ENCODE data around the gene UBE2O.

The UBE2O gene

DNA sequence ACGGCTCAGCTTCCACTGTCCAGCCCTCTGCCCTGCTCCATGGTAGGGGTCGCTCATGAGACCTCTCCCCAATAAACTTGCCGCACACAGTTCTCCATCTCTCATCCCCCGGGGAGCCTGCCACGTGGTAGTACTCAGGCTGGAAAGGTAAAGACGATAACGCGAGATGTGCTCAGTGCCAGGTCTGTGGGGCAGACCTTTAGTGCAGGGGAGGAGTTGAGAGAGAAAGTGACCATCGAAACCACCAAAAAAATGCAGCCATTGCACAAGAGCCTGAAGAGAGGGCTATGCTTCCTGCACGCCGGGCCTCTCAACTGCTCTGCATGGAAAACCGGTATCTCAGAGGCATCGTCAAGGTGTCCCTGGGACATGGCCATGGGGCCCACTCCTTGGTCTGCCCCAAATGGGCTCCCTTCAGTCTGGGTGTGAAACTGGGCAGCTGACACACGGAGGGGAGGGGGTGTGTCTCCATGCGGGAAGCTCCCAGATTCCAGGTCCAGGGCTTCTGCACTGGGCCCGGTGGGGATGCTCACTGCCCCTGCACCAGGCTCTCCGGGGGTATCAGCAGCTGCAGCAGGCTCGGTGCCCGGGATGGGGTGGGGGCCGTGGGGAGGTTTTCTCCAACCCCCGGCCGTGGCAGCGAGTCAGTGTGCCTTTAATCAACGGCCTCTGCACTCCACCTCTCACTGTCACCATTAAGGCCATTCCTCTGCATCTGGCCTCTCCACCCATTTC lies 9.8 kb upstream of the UBE2O start:
- no peak for DNase-seq

GRCh38 chr17:76461765-76462555 lies 9.0 kb upstream of the UBE2O start:
- DNase-seq = no peak

DNA sequence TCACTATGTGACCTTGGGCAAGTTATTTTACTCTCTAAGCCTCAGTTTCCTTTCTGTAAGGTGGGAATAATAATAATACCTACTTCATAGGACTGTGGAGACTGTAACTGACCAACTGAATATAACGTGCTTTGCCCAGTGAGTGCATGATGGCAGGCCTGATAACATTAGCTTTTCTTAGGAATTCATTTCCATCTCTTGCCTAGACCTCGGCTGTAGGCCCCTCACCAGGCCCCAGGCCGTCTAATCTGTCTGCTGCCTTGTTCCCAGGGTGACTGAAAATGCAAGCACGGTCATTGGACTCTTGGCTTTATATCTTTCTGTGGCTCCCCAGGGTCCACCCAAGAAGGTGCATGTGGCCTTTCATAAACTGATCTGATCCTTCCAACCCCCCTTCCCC lies 6.7 kb upstream of the UBE2O start:
- DNase-seq = no peak

GRCh38 chr17:76458580-76459490 lies 5.9 kb upstream of the UBE2O start:
- no peak for DNase-seq

- no peak for DNase-seq
These were observed 435 bp upstream of the UBE2O start for GRCh38 chr17:76453431-76453743.

DNA sequence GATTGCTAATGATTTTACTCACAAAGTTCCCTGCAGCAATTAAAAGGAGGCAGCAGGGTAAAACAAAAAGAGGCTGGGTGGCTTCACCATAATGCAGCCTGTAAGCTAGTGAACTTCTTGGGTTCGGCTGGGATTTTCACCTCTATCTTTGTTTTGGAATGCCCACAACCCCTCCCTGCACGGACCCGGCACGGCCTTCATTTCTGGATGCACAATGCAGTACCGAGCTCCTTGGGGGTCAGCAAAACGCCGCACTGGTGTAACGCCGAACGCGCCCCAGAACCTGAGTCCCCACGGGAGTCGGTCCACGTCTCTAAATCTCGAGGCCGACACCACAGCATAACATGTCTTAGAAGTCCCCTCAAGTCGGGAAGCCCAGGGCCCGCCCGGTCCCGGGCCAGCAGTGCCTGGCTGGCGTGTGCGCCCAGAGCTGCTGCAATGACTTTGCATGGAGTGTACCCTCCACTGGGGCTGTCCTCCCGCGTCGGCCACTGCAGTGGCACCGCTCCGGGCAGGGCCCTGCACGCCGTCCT lies 759 bp downstream of the UBE2O start:
- no peak for DNase-seq

DNA sequence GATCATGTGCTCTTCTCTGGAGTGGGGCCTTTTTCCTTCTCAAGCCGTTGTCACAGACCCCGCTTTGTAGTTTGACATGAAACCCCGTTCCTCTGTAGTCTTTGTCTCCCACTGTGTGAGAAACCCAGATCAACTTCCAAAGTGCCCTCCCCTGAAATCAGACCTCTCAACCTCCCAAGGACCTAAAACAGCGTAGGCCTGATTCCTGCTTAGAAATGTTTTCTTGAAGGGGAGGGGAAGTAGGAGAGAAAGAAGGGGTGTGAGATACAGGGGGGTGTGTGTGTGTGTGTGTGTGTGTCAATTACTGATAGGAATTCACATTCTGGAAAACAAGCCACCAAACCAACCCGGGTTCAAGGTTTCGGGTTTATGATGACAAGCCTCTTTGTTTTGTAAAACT lies 1.4 kb downstream of the UBE2O start:
- no peak for DNase-seq

GRCh38 chr17:76449126-76449525 lies 3.8 kb downstream of the UBE2O start:
- no peak for DNase-seq

DNA sequence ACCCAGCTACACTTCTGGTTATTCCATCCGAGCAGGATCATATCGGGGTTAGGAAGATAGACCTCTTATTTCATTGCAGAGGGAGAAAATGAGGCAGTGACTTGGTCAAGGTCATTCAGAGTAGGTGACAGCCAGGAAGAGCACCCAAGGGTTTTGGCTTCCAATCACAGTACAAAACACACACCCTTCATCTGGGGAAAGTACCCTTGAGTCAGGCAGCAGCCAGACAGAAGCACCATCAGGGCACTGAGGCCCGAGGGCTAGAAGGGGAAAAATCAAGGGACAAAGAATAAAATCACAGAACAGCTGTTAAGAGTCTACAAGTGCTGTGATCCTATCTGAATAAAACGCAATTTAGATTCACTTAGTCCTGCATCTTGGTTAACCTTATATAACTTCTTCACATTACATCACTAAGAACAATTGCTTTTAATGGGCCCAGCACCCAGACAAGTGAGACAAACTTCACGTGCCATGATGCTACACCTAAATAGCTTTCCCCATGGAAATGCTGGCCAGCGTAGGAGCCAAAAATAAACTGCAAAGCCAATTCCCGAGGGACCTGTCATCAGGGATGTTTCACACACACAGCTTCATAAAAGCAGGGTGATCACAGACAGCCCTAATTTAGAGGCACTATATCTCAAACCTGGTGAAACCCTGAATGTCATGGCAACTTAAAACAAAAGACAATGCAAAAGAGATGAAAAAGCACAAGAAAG lies 4.9 kb downstream of the UBE2O start:
- no peak for DNase-seq

DNA sequence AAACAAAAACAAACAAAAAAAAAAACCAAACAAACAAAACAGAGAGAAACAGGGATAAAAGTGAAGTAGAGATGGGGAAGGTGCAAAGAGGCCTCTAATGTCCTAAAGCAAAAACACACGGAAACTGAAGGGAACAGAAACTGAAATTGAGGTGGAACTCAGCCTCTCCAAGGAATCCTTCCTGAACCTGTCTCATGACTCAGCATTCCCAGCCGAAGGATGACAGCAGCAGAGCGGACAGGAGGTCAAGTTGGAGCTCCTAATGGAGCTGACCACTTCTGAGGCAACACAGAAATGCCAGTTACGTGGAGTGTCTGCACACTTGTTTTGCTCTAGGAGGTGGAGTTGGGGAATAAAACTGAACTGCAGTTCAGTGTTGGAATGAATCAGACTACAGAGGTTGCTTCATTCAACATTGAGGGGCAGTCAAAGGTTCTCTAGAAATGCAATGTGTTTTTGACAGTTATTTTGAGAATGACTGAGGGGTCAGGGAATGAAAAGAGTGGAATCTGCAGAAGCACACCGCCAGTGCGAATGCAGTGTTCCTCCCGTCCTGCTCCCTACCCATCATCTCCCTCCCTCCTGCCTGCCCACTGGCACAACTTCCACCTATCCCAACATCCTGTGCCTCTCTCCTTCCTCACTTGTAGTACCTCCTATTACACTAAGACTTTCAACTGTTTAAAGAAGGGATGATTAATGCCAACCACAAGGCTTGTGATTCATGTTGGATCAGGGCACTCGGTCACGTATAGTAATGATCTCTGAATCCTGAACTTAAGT lies 6.3 kb downstream of the UBE2O start:
- DNase-seq = no peak

- DNase-seq = no peak
These were observed 7.1 kb downstream of the UBE2O start for GRCh38 chr17:76445697-76446448.

DNA sequence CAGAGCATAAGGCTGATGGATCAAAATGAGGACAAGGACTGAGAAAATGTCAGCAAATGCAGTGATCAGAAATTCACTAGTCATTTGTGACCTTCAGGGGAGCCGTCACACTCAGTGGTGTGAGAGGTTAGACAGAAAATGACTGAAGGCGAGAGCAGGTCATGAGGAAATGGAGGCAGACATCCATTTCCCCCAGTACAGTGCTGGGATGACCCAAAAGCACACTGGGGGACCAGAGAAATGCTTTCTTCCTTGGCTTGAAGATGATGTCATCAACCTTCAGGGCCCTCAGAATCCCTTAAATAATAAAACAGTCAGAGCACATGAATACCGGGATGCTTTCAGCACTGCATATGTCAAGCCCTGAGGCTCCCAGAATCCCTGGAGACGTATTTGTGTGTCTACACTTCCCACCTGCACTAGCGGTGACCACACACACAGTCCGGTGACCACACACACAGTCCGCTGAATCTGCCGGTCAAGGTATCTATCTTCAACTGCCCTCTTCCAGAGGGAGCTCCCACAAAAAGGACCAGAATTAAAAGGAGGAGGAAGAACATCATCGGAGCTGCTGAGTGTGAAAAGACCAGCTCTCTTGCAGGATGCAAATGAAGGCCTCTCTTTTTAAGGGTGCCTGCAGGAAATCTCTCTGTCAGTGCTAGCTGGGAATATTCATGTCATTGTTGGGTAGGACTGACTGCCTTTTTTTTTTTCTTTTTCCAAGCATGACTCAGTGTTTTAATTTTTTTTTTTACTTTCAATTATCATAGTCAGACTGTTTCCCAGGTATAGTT lies 8.2 kb downstream of the UBE2O start:
- DNase-seq = no peak

GRCh38 chr17:76442341-76443338 lies 10.3 kb downstream of the UBE2O start:
- DNase-seq = no peak

- no peak for DNase-seq
These were observed 11.1 kb downstream of the UBE2O start for GRCh38 chr17:76441686-76442340.

DNA sequence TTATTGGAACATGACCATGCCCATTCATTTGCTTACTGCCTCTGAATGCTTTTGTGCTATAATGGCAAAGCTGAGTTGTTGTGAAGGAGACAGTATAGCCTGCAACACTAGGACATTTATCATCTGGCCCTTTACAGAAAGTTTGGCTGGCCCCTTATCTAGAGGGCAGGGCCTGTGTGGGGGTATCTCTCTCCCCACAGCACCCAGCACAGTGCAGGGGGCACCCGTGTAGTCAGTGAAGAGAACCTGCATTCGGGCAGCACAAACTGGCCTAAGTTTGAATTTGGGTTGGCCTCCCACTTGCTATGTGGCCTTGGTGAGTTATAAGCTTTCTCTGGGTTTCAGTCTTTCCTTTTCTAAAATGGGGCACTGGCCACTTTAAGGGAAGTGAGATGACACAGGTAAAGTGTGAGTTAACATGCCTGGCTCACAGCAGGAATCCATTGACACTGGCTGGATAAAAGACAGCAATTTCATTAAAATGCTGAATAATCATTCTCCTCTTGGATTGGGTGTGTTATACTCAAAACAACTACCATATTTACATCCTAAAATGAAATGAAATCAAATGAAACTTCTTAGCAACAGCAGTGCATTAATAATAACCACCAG lies 12.1 kb downstream of the UBE2O start:
- DNase-seq = no peak

- DNase-seq = no peak
These were observed 13.5 kb downstream of the UBE2O start for GRCh38 chr17:76439314-76439928.

- DNase-seq = no peak
These were observed 14.0 kb downstream of the UBE2O start for GRCh38 chr17:76438906-76439305.
